ENCODE results near the gene EPHA4. TPM values are rescaled to one million over a fixed set of nuclear protein-coding genes. Genes with fewer than 3 reads are reported as not detected.
A peak's percentile ranks its signal among the peaks of the same experiment; 100 is the strongest.

EPHA4 gene
- total RNA-seq, 3 donors from 2014 or later = 21.4 to 36.8 (median 21.9) TPM

DNA sequence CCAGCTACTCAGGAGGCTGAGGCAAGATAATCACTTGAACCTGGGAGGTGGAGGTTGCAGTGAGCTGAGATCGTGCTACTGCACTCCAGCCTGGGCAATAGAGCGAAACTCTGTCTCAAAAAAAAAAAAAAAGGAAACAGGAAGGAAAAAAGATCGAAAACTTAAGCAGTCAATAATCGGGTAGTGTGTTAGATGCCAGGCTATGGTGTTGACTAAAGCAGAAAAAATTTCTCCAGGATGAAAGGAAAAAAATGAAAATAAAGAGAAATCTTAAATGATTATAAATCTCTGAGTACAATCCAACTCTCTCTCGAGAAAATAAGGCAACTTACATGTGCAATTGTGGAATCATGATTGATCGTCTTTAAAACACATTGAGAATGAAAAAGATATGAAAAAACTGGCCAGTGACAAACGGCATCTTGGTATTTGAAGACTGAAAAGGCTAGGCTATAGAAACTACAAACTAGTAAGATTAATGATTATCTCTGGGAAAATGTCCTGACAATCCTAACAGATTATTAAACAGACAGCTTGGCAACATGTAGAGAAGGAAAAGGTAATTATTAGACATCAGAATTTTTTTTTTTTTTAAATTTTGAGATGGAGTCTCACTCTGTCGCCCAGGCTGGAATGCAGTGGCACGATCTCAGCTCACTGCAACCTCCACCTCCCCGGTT lies 16.3 kb upstream of the EPHA4 start:
- DNase-seq (no peak), ATAC-seq (no peak)
- TF ChIP-seq, protein P1, sequence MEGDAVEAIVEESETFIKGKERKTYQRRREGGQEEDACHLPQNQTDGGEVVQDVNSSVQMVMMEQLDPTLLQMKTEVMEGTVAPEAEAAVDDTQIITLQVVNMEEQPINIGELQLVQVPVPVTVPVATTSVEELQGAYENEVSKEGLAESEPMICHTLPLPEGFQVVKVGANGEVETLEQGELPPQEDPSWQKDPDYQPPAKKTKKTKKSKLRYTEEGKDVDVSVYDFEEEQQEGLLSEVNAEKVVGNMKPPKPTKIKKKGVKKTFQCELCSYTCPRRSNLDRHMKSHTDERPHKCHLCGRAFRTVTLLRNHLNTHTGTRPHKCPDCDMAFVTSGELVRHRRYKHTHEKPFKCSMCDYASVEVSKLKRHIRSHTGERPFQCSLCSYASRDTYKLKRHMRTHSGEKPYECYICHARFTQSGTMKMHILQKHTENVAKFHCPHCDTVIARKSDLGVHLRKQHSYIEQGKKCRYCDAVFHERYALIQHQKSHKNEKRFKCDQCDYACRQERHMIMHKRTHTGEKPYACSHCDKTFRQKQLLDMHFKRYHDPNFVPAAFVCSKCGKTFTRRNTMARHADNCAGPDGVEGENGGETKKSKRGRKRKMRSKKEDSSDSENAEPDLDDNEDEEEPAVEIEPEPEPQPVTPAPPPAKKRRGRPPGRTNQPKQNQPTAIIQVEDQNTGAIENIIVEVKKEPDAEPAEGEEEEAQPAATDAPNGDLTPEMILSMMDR (IDR thresholded peaks at IDR 0.05) = no peak
- no peaks in the 10 kb centered on the region for H3K9me3 ChIP-seq
- no peaks in the 10 kb centered on the region for H3K36me3 ChIP-seq (ENCODE audit: low read depth)
- intact Hi-C loops (cut with DNase I, micrococcal nuclease) = no loop called here
- H3K4me3 ChIP-seq = no peak overlapping the region
- H3K4me1 ChIP-seq (ENCODE audit: low read depth) = no peaks in the 10 kb centered on the region

DNA sequence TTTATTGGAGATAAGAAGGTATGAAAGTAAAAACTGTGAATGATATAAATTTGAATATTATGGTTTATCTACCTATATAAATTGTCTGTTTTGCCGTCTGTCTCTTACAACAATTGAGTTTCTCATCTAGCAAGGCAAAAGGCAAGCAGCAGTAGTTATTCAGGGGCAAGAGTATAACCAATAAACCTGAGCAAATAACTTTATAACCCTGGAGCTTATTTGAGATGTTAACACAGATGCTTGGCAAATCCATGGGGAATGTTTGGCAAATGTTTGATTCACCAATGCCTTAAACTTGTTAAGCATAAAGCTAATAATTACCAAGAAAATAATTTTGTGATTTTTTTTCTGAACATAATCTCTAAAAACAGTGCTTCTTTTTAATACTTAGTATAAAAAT lies 9.9 kb upstream of the EPHA4 start:
- ATAC-seq = peak; percentile 67
- H3K4me3 ChIP-seq = no peak overlapping the region
- H3K4me1 ChIP-seq (ENCODE audit: low read depth) = no peaks in the 10 kb centered on the region
- DNase-seq = no peak
- intact Hi-C loops (cut with DNase I, micrococcal nuclease) = no loop called here
- TF ChIP-seq, protein P1 (IDR thresholded peaks at IDR 0.05) = no peak
- H3K36me3 ChIP-seq (ENCODE audit: low read depth) = no peaks in the 10 kb centered on the region
- no peaks in the 10 kb centered on the region for H3K9me3 ChIP-seq

- Histone ChIP-seq H3K4me3 (no peak overlapping the region), H3K9me3 (no peaks in the 10 kb centered on the region), H3K36me3 (ENCODE audit: low read depth) (no peaks in the 10 kb centered on the region), H3K4me1 (ENCODE audit: low read depth) (peaks cover 15% of the 10 kb centered on the region)
- TF ChIP-seq, protein P1 (IDR thresholded peaks at IDR 0.05) = no peak
- intact Hi-C loops (cut with DNase I, micrococcal nuclease) = loop anchor here in 1 of 2 donors (5.0 to 10.0 kb wide), 2 partner anchors 887 to 1829 kb away; no protein-coding TSS in a partner anchor
- no peak for ATAC-seq
- no peak for DNase-seq
Measured at GRCh38 chr2:221574231-221574570, 2.1 kb upstream of the EPHA4 start.

GRCh38 chr2:221573430-221574230 lies 1.5 kb upstream of the EPHA4 start:
- Histone ChIP-seq H3K4me1 (ENCODE audit: low read depth) (peaks cover 15% of the 10 kb centered on the region), H3K36me3 (ENCODE audit: low read depth) (no peaks in the 10 kb centered on the region), H3K4me3 (peak overlapping the region; percentile 48), H3K9me3 (no peaks in the 10 kb centered on the region)
- intact Hi-C loops (cut with DNase I, micrococcal nuclease) = loop anchor here (2.0 to 10.0 kb wide), 3 partner anchors 886 to 1829 kb away; no protein-coding TSS in a partner anchor
- TF ChIP-seq, protein P1 (IDR thresholded peaks at IDR 0.05) = peak; percentile 91
- DNase-seq (peak; percentile 88 to 93 (median 92)), ATAC-seq (peak; percentile 81)

GRCh38 chr2:221572821-221573429 lies 821 bp upstream of the EPHA4 start:
- ATAC-seq (peak; percentile 62), DNase-seq (peak; percentile 61 to 75 (median 75))
- H3K4me3 ChIP-seq = peak overlapping the region; percentile 48
- no peaks in the 10 kb centered on the region for H3K9me3 ChIP-seq
- TF ChIP-seq, protein P1 (IDR thresholded peaks at IDR 0.05) = no peak
- intact Hi-C loops (cut with DNase I, micrococcal nuclease) = loop anchor here (2.0 to 10.0 kb wide), 3 partner anchors 886 to 1828 kb away; no protein-coding TSS in a partner anchor
- no peaks in the 10 kb centered on the region for H3K36me3 ChIP-seq (ENCODE audit: low read depth)
- peaks cover 15% of the 10 kb centered on the region for H3K4me1 ChIP-seq (ENCODE audit: low read depth)

Data from mucosa of descending colon (tissue), 3 donors.